K562 (cell line): ENCODE measurements around the gene GPC2. TPM values are rescaled to one million over a fixed set of nuclear protein-coding genes. Genes with fewer than 3 reads are reported as not detected.
A peak's percentile ranks its signal among the peaks of the same experiment; 100 is the strongest.

ENCODE experiments used
- CBFA2T3 ChIP-seq: fragments of 450-650 bp; IDR thresholded peaks from 2 replicates; pipeline ENCODE4 v1.6.1; 2017
- CCNT2 ChIP-seq: IDR thresholded peaks from 2 replicates; pipeline ENCODE4 v1.6.1; 2011; ENCODE audit warnings: borderline replicate concordance, low read depth, mild to moderate bottlenecking, moderate library complexity, mixed read lengths, low read length; ENCODE audit not compliant: insufficient read length; ENCODE audit errors: extremely low read depth
- KLF1 ChIP-seq: fragments of 450-650 bp; IDR thresholded peaks from 2 replicates; pipeline ENCODE4 v1.6.1; 2016; ENCODE audit warnings: missing genetic modification characterization, missing compliant biosample characterization
- NFRKB ChIP-seq: fragments of 450-650 bp; IDR thresholded peaks from 2 replicates; pipeline ENCODE4 v1.6.1; 2016; ENCODE audit warnings: low read depth
- OTX1 ChIP-seq: fragments of 450-650 bp; formaldehyde crosslinking; IDR thresholded peaks from 2 replicates; pipeline ENCODE4 v1.4.0; 2022; ENCODE audit warnings: mild to moderate bottlenecking
- PCBP1 ChIP-seq: fragments of 200-400 bp; formaldehyde crosslinking; IDR thresholded peaks from 2 replicates; pipeline ENCODE4 v1.6.1; 2018; ENCODE audit warnings: mild to moderate bottlenecking, low read depth, low read length; ENCODE audit not compliant: poor library complexity, severe bottlenecking
- PHF8 ChIP-seq: fragments of 200-600 bp; sonication (generic); IDR thresholded peaks from 2 replicates; pipeline ENCODE4 v1.6.1; 2012; ENCODE audit warnings: mixed run types, mild to moderate bottlenecking, inconsistent platforms, low read length, moderate library complexity, borderline replicate concordance
- RBFOX2 ChIP-seq: fragments of 200-400 bp; formaldehyde crosslinking; IDR thresholded peaks from 2 replicates; pipeline ENCODE4 v1.6.1; 2017; ENCODE audit warnings: low read depth, mild to moderate bottlenecking, low read length, moderate library complexity
- RCOR1 ChIP-seq, 2 experiments: IDR thresholded peaks; 2 replicates each; pipeline ENCODE4 v1.6.1; 2012; ENCODE audit warnings: low read depth in 2 of 2, low read length in 2 of 2, borderline replicate concordance in 1 of 2, improper control_type of control experiment in 1 of 2
- SLC30A9 ChIP-seq: fragments of 250-450 bp; sonication (Bioruptor Pico); IDR thresholded peaks from 2 replicates; pipeline ENCODE4 v1.8.0; 2022; ENCODE audit warnings: mild to moderate bottlenecking, moderate library complexity
- TBL1XR1 ChIP-seq, 2 experiments: IDR thresholded peaks; 2 replicates each; pipeline ENCODE4 v1.6.1; 2012; ENCODE audit warnings: improper control_type of control experiment in 2 of 2, low read length in 2 of 2, mild to moderate bottlenecking in 1 of 2
- TBP ChIP-seq: optimal IDR thresholded peaks from 2 replicates; pipeline ENCODE3; 2011; ENCODE audit warnings: low read depth, low read length, improper control_type of control experiment
- TEAD4 ChIP-seq, 2 experiments: sonication (generic) in 1 of 2; formaldehyde crosslinking in 1 of 2; IDR thresholded peaks; 2 replicates each; pipeline versions ENCODE4 v1.6.1 to v1.8.0; 2012 to 2022; ENCODE audit warnings: borderline replicate concordance in 1 of 2, inconsistent platforms in 1 of 2, low read length in 1 of 2, mild to moderate bottlenecking in 1 of 2, missing genetic modification reagents in 1 of 2
- ZFP36 ChIP-seq: fragments of 150-350 bp; IDR thresholded peaks from 2 replicates; pipeline ENCODE4 v1.6.1; 2018; ENCODE audit warnings: low read length, low read depth; ENCODE audit not compliant: partially characterized antibody
- ZNF224 ChIP-seq: sonication (generic); formaldehyde crosslinking; IDR thresholded peaks from 2 replicates; pipeline ENCODE4 v1.8.0; 2022; ENCODE audit warnings: mild to moderate bottlenecking, missing genetic modification reagents
- ZNF707 ChIP-seq: fragments of 250-450 bp; sonication (Bioruptor Pico); conservative IDR thresholded peaks from 2 replicates; pipeline ENCODE4 v1.8.0; 2022; ENCODE audit warnings: inconsistent platforms, mild to moderate bottlenecking, moderate library complexity
- polyA plus RNA-seq, 8 experiments: library from polyadenylated mRNA; depleted of rRNA in 4 of 8; stranded (reverse) in 5 of 8; unstranded in 3 of 8; fragments of >200 nt; fragmentation: Nextera tagmentation in 2 of 8; fragmentation: Illumina TruSeq in 1 of 8; extraction: Ambion mirVana in 2 of 8; extraction: Trizol in 1 of 8; gene quantifications; 2 replicates each; pipeline versions ENCODE4 v1.2.1 to v1.2.3, GENCODE V29; 2011 to 2014; ENCODE audit warnings: inconsistent platforms in 1 of 8, missing spikeins in 1 of 8
- total RNA-seq, 7 experiments: library from RNA; depleted of rRNA in 6 of 7; stranded (reverse); fragments of >200 nt in 6 of 7; fragmentation: Illumina TruSeq in 2 of 7; extraction: Trizol in 2 of 7; gene quantifications; 2 replicates each; pipeline versions ENCODE4 v1.2.1 to v1.2.3, GENCODE V29; 2011 to 2021; ENCODE audit warnings: low replicate concordance in 1 of 7
- TF ChIP-seq, protein P1 (sequence below), 3 experiments: fragments of 200-800 bp in 1 of 3; sonication (Bioruptor generic) in 1 of 3; sonication (generic) in 1 of 3; formaldehyde crosslinking in 1 of 3; IDR thresholded peaks; 2 replicates each; pipeline versions ENCODE4 v1.6.1 to v1.8.0; 2016 to 2022; ENCODE audit warnings: mild to moderate bottlenecking in 2 of 3, missing compliant biosample characterization in 2 of 3, missing genetic modification characterization in 2 of 3, missing genetic modification reagents in 1 of 3
- TF ChIP-seq, protein P2 (sequence below), 2 experiments: IDR thresholded peaks in 1 of 2; conservative IDR thresholded peaks in 1 of 2; 2 replicates each; pipeline ENCODE4 v1.6.1; 2016; ENCODE audit warnings: low read depth in 2 of 2, mild to moderate bottlenecking in 1 of 2, missing compliant biosample characterization in 1 of 2, missing genetic modification characterization in 1 of 2, moderate library complexity in 1 of 2
- TF ChIP-seq, protein P3 (sequence below): fragments of 250-450 bp; sonication (Bioruptor Pico); IDR thresholded peaks from 2 replicates; pipeline ENCODE4 v1.5.1; 2021; ENCODE audit warnings: mild to moderate bottlenecking

The GPC2 gene
- total and polyA plus RNA-seq, 9 of the 15 experiments (the other 6 are each of a cell fraction or from before 2014, with no cell fraction given) = 0.06 to 7.7 (median 1.4) TPM; not detected in 1

DNA sequence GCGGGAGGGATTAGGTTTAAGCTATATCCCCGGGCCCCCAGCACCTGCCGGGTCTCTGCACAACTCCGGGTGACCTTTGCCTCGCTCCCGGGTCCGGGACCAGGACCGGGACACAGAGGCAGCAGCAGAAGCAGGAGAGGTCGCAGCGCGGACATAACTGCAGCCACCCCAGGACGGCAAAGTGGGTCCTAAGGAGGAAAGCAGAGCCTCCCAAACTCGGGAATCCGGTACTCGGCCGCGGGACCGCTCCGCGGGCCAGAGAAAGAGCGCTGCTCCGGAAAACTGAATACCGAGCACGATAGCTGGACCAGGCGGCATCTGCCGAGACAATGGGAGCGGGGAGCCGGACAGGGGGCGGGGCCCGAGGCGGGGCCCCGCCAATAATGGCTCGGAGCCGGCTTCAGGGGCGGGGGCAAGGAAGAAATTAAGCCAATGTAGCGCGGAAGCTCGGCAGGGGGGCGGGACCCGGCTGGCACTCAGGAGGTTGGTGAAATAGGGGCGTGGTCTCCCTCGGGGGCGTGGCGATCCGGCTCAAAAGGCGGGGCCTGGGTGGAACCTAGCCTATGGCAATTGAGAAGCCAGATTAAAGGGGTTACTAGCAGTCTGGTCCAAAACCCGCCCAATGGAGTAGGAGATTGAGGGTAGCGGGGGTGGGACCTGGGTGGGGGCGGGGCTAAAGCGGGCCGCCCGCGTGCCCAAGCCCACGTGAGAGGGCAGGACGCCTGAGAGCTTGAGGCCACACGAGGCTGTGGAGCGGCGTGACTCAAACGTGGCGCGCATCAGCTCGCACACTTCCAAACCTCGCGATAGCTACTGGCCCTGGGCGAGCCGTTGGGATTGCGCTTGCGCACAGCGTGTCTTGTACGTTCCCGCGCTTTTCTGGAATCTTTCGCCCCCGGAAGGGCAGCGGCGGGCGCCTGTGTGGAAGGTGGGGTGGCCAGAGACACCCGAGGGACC is at the start of gene GPC2, which contains the start of gene STAG3 (continued):
- TF ChIP-seq PHF8 = peak; percentile 62; the same call in 1 of the 2 replicates
- TF ChIP-seq ZNF707 (CRISPR knock-in tag) = no peak
- TF ChIP-seq TEAD4 (IDR thresholded peaks at IDR 0.05; ENCODE audit: low read length) = no peak
- no peak for TF ChIP-seq TEAD4 (CRISPR knock-in tag; IDR thresholded peaks at IDR 0.05; ENCODE audit: borderline replicate concordance)
- TF ChIP-seq TBL1XR1 (IDR thresholded peaks at IDR 0.05; ENCODE audit: low read length in 2 of 2) = no peak
- TF ChIP-seq, protein P1, sequence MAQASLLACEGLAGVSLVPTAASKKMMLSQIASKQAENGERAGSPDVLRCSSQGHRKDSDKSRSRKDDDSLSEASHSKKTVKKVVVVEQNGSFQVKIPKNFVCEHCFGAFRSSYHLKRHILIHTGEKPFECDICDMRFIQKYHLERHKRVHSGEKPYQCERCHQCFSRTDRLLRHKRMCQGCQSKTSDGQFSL (CRISPR knock-in tag; IDR thresholded peaks at IDR 0.05) = no peak
- TF ChIP-seq, protein P1 (tag; IDR thresholded peaks at IDR 0.05) = no peak
- TF ChIP-seq TBP = peak; percentile 63
- no peak for TF ChIP-seq RCOR1 (IDR thresholded peaks at IDR 0.05; ENCODE audit: borderline replicate concordance in 1 of 2, low read depth in 2 of 2, low read length in 2 of 2)
- TF ChIP-seq SLC30A9 = no peak
- peak; percentile 48; the same call in 1 of the 2 replicates for TF ChIP-seq ZNF224 (CRISPR knock-in tag)
- TF ChIP-seq OTX1 (CRISPR knock-in tag) = no peak
- no peak for TF ChIP-seq CCNT2
- TF ChIP-seq KLF1 (tag) = no peak
- TF ChIP-seq CBFA2T3 = no peak
- TF ChIP-seq PCBP1 = peak; percentile 53
- peak; percentile 70 for TF ChIP-seq RBFOX2
- TF ChIP-seq, protein P2, sequence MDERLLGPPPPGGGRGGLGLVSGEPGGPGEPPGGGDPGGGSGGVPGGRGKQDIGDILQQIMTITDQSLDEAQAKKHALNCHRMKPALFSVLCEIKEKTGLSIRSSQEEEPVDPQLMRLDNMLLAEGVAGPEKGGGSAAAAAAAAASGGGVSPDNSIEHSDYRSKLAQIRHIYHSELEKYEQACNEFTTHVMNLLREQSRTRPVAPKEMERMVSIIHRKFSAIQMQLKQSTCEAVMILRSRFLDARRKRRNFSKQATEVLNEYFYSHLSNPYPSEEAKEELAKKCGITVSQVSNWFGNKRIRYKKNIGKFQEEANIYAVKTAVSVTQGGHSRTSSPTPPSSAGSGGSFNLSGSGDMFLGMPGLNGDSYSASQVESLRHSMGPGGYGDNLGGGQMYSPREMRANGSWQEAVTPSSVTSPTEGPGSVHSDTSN (CRISPR knock-in tag; IDR thresholded peaks at IDR 0.05; ENCODE audit: low read depth) = no peak
- TF ChIP-seq, protein P2 (tag; conservative IDR thresholded peaks at IDR 0.05; ENCODE audit: low read depth) = no peak
- no peak for TF ChIP-seq ZFP36
- no peak for TF ChIP-seq NFRKB
- TF ChIP-seq, protein P3, sequence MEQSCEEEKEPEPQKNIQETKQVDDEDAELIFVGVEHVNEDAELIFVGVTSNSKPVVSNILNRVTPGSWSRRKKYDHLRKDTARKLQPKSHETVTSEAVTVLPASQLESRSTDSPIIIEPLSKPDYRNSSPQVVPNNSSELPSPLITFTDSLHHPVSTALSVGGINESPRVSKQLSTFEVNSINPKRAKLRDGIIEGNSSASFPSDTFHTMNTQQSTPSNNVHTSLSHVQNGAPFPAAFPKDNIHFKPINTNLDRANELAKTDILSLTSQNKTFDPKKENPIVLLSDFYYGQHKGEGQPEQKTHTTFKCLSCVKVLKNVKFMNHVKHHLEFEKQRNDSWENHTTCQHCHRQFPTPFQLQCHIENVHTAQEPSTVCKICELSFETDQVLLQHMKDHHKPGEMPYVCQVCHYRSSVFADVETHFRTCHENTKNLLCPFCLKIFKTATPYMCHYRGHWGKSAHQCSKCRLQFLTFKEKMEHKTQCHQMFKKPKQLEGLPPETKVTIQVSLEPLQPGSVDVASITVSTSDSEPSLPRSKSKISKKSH = no peak
